ENCODE data around the gene GUCA1A. TPM values are rescaled to one million over a fixed set of nuclear protein-coding genes. Genes with fewer than 3 reads are reported as not detected.

Gene GUCA1A
- total RNA-seq, 1 experiment from 2014 or later: 17.2 TPM

- H3K9ac ChIP-seq (ENCODE audit: extremely low read depth, insufficient read length, low read length): peak overlapping the region; percentile 73
- H3K4me1 Mint-ChIP-seq: peaks cover 60 to 61% of the 10 kb centered on the region in 2 experiments
- no peak overlapping the region for H3K27ac ChIP-seq (ENCODE audit: insufficient read length, low read depth, low read length)
- H2AK5ac ChIP-seq (ENCODE audit: insufficient read length, low read length): no peak overlapping the region
- H3K36me3 Mint-ChIP-seq (ENCODE audit: insufficient read depth in 1 of 3, low read depth in 3 of 3): peaks cover 3 to 18% (median 7%) of the 10 kb centered on the region in 3 experiments; a peak in 5 of 7 replicates
- no peaks in the 10 kb centered on the region for H4K20me1 ChIP-seq (ENCODE audit: control insufficient read depth, insufficient read depth, insufficient read length)
- peak overlapping the region; percentile 78 to 82 for H3K4me3 Mint-ChIP-seq
- H3K23ac ChIP-seq (ENCODE audit: insufficient read length, low read depth, low read length): no peak overlapping the region
- DNase-seq: no peak
- no peak overlapping the region for H3K56ac ChIP-seq (ENCODE audit: insufficient read length, low read depth, low read length)
- H3K9me3 Mint-ChIP-seq: no peaks in the 10 kb centered on the region
- peaks cover 3% of the 10 kb centered on the region; the same call in 1 of the 2 replicates for H3K27me3 Mint-ChIP-seq (ENCODE audit: low read depth)
- H4K91ac ChIP-seq (ENCODE audit: insufficient read length, low read depth, low read length): no peak overlapping the region
- H4K5ac ChIP-seq (ENCODE audit: insufficient read length, low read depth, low read length): no peak overlapping the region
- WGBS (ENCODE audit: extremely low coverage, insufficient read length, low lambda C conversion rate): no CpG with 5 or more reads among the region's 9 CpGs
- no peak overlapping the region for H2BK5ac ChIP-seq (ENCODE audit: insufficient read length, low read length)
- H3K27me3 ChIP-seq (ENCODE audit: insufficient read depth, low read length): no peaks in the 10 kb centered on the region
- no peak overlapping the region for H2BK12ac ChIP-seq (ENCODE audit: insufficient read length, low read depth, low read length)
- H2BK20ac ChIP-seq (ENCODE audit: low read depth, low read length, poor library complexity, severe bottlenecking): no peak overlapping the region
- peak overlapping the region; percentile 13; the same call in 1 of the 2 replicates for H3K14ac ChIP-seq (ENCODE audit: insufficient read depth, low read length)
- H3K23me2 ChIP-seq (ENCODE audit: insufficient read length, low read depth, low read length, poor library complexity, severe bottlenecking): peaks cover 13% of the 10 kb centered on the region
- no peak overlapping the region for H2AFZ ChIP-seq (ENCODE audit: low read length)
- no peak overlapping the region for H2BK15ac ChIP-seq (ENCODE audit: low read depth, low read length)
- TF ChIP-seq CTCF (conservative IDR thresholded peaks at IDR 0.05): no peak
- no peaks in the 10 kb centered on the region for H3K9me3 ChIP-seq (ENCODE audit: control insufficient read depth, low read depth, low read length)
- H4K8ac ChIP-seq (replicated peaks; ENCODE audit: insufficient read length, low read depth, low read length): no peak overlapping the region
- no peak overlapping the region for H2BK120ac ChIP-seq (ENCODE audit: low read depth, low read length, poor library complexity, severe bottlenecking)
- peaks cover 19% of the 10 kb centered on the region for H3K4me1 ChIP-seq (ENCODE audit: insufficient read depth, low read length)
- H3K4ac ChIP-seq (ENCODE audit: low read depth, low read length): no peak overlapping the region
- no peak overlapping the region for H3T11ph ChIP-seq (ENCODE audit: low read length)
- peak overlapping the region in 1 of 3 experiments; percentile 57; a peak in 2 of 7 replicates for H3K27ac Mint-ChIP-seq
- H3K79me2 ChIP-seq (ENCODE audit: insufficient read depth, low read length): peaks cover 20% of the 10 kb centered on the region; the same call in 1 of the 2 replicates
- H3K79me1 ChIP-seq (ENCODE audit: insufficient read depth, low read depth, low read length, poor library complexity, severe bottlenecking): no peaks in the 10 kb centered on the region
- peak overlapping the region; percentile 90 for H3K4me2 ChIP-seq (ENCODE audit: insufficient read depth, insufficient read length, low read length)
- no peak overlapping the region for H3K18ac ChIP-seq (ENCODE audit: insufficient read length, low read depth, low read length)
These were observed 32.2 kb upstream of the GUCA1A start for GRCh38 chr6:42140756-42141602.
